HEK293 (cell line): ENCODE data around the gene TCF3.

ENCODE experiments used
- CTCF ChIA-PET: fragments of 350-600 bp; formaldehyde crosslinking; extraction: SDS; loops from one replicate; lab custom pipeline; 2021; ENCODE audit warnings: antibody characterized with exemption; lab: Yijun Ruan, JAX
- POLR2A ChIA-PET: fragments of 300-600 bp; formaldehyde crosslinking; extraction: SDS; loops from one replicate; lab custom pipeline; 2020; ENCODE audit warnings: antibody characterized with exemption, inconsistent platforms; lab: Yijun Ruan, JAX
- H3K27ac ChIP-seq: fragments of 200-500 bp; sonication (Bioruptor generic); 2 replicates; pipeline ENCODE4 v1.5.1; 2014; ENCODE audit warnings: low read depth, low read length, control low read depth, inconsistent platforms; ENCODE audit errors: extremely low read depth
- H3K36me3 ChIP-seq, 2 experiments: fragments of 200-500 bp in 1 of 2; sonication (Bioruptor generic) in 1 of 2; 1 replicate in 1 of 2; 2 replicates in 1 of 2; pipeline ENCODE4 v1.5.1; 2014 to 2017; ENCODE audit warnings: inconsistent platforms in 2 of 2, low read length in 2 of 2; ENCODE audit not compliant: control insufficient read depth in 2 of 2, insufficient read depth in 1 of 2
- H3K4me1 ChIP-seq: fragments of 200-500 bp; sonication (Bioruptor generic); 2 replicates; pipeline ENCODE4 v1.5.1; 2014; ENCODE audit warnings: mild to moderate bottlenecking, low read length, inconsistent platforms; ENCODE audit not compliant: control insufficient read depth, insufficient read depth
- H3K4me3 ChIP-seq: 2 replicates; pipeline ENCODE4 v1.5.1; 2011; ENCODE audit warnings: low read depth, mild to moderate bottlenecking, control low read depth, low read length, moderate library complexity
- H3K9me3 ChIP-seq: fragments of 200-500 bp; sonication (Bioruptor generic); 2 replicates; pipeline ENCODE4 v1.5.1; 2014; ENCODE audit warnings: low read depth, low read length, inconsistent platforms; ENCODE audit not compliant: control insufficient read depth, insufficient read depth
- GLIS2 ChIP-seq: fragments of 450-650 bp; formaldehyde crosslinking; IDR thresholded peaks from 2 replicates; pipeline ENCODE4 v1.5.1; 2016; ENCODE audit warnings: missing biosample characterization, missing genetic modification characterization
- IKZF3 ChIP-seq: fragments of 450-650 bp; IDR thresholded peaks from 2 replicates; pipeline ENCODE4 v1.5.0; 2018; ENCODE audit warnings: missing biosample characterization, mild to moderate bottlenecking, missing genetic modification characterization, moderate library complexity
- INSM2 ChIP-seq: fragments of 450-650 bp; formaldehyde crosslinking; IDR thresholded peaks from 2 replicates; pipeline ENCODE4 v1.5.1; 2016; ENCODE audit warnings: missing biosample characterization, missing genetic modification characterization
- PBX3 ChIP-seq: sonication (generic); formaldehyde crosslinking; IDR thresholded peaks from 2 replicates; pipeline ENCODE4 v1.8.1; 2022; ENCODE audit warnings: mild to moderate bottlenecking, moderate library complexity, missing genetic modification reagents
- SCRT1 ChIP-seq: fragments of 450-650 bp; formaldehyde crosslinking; IDR thresholded peaks from 2 replicates; pipeline ENCODE4 v1.5.1; 2016; ENCODE audit warnings: missing biosample characterization, missing genetic modification characterization, borderline replicate concordance
- YY1 ChIP-seq: fragments of 450-650 bp; formaldehyde crosslinking; IDR thresholded peaks from 2 replicates; pipeline ENCODE4 v1.5.1; 2018; ENCODE audit warnings: missing biosample characterization, missing genetic modification characterization
- ZBTB10 ChIP-seq: fragments of 450-650 bp; formaldehyde crosslinking; IDR thresholded peaks from 2 replicates; pipeline ENCODE4 v1.5.1; 2016; ENCODE audit warnings: missing biosample characterization, missing genetic modification characterization
- ZBTB20 ChIP-seq: fragments of 450-650 bp; formaldehyde crosslinking; IDR thresholded peaks from 2 replicates; pipeline ENCODE4 v1.5.1; 2016; ENCODE audit warnings: missing biosample characterization, missing genetic modification characterization
- ZBTB8A ChIP-seq: fragments of 450-650 bp; formaldehyde crosslinking; IDR thresholded peaks from 2 replicates; pipeline ENCODE4 v1.5.1; 2016; ENCODE audit warnings: missing biosample characterization, missing genetic modification characterization
- ZNF138 ChIP-seq: fragments of 450-650 bp; formaldehyde crosslinking; IDR thresholded peaks from 2 replicates; pipeline ENCODE4 v1.5.1; 2016; ENCODE audit warnings: missing biosample characterization, missing genetic modification characterization, borderline replicate concordance
- ZNF146 ChIP-seq: fragments of 450-650 bp; formaldehyde crosslinking; IDR thresholded peaks from 2 replicates; pipeline ENCODE4 v1.5.1; 2016; ENCODE audit warnings: missing biosample characterization, missing genetic modification characterization
- ZNF2 ChIP-seq: fragments of 450-650 bp; formaldehyde crosslinking; IDR thresholded peaks from 2 replicates; pipeline ENCODE4 v1.5.1; 2016; ENCODE audit warnings: missing biosample characterization, missing genetic modification characterization
- ZNF501 ChIP-seq: fragments of 450-650 bp; formaldehyde crosslinking; IDR thresholded peaks from 2 replicates; pipeline ENCODE4 v1.5.1; 2016; ENCODE audit warnings: missing biosample characterization, missing genetic modification characterization
- ZNF521 ChIP-seq: fragments of 450-650 bp; formaldehyde crosslinking; IDR thresholded peaks from 2 replicates; pipeline ENCODE4 v1.5.1; 2017; ENCODE audit warnings: missing biosample characterization, mild to moderate bottlenecking, missing genetic modification characterization
- ZNF529 ChIP-seq: fragments of 450-650 bp; formaldehyde crosslinking; IDR thresholded peaks from 2 replicates; pipeline ENCODE4 v1.5.1; 2017; ENCODE audit warnings: missing genetic modification characterization, missing biosample characterization; ENCODE audit not compliant: insufficient replicate concordance
- ZNF548 ChIP-seq: fragments of 450-650 bp; formaldehyde crosslinking; IDR thresholded peaks from 2 replicates; pipeline ENCODE4 v1.5.1; 2016; ENCODE audit warnings: missing biosample characterization, missing genetic modification characterization
- ZNF664 ChIP-seq: fragments of 450-650 bp; formaldehyde crosslinking; IDR thresholded peaks from 2 replicates; pipeline ENCODE4 v1.5.1; 2016; ENCODE audit warnings: missing biosample characterization, missing genetic modification characterization
- ZNF677 ChIP-seq: fragments of 450-650 bp; IDR thresholded peaks from 2 replicates; pipeline ENCODE4 v1.5.0; 2018; ENCODE audit warnings: missing biosample characterization, mild to moderate bottlenecking, missing genetic modification characterization, moderate library complexity
- ZNF76 ChIP-seq: fragments of 450-650 bp; formaldehyde crosslinking; IDR thresholded peaks from 2 replicates; pipeline ENCODE4; 2016; ENCODE audit warnings: low read depth, missing biosample characterization, missing genetic modification characterization, borderline replicate concordance
- ZNF837 ChIP-seq: fragments of 450-650 bp; formaldehyde crosslinking; IDR thresholded peaks from 2 replicates; pipeline ENCODE4 v1.5.1; 2016; ENCODE audit warnings: missing biosample characterization, missing genetic modification characterization
- TF ChIP-seq, protein P1 (sequence below): fragments of 450-650 bp; formaldehyde crosslinking; IDR thresholded peaks from 2 replicates; pipeline ENCODE4 v1.5.1; 2017; ENCODE audit warnings: missing biosample characterization, missing genetic modification characterization
- TF ChIP-seq, protein P2 (sequence below): fragments of 450-650 bp; formaldehyde crosslinking; IDR thresholded peaks from 2 replicates; pipeline ENCODE4 v1.5.1; 2016; ENCODE audit warnings: missing biosample characterization, missing genetic modification characterization

TCF3 gene

GRCh38 chr19:1592755-1593500 lies 59.5 kb downstream of the TCF3 start, which contains the start of gene MBD3 (continued):
- TF ChIP-seq ZNF501 = no peak
- TF ChIP-seq, protein P1, sequence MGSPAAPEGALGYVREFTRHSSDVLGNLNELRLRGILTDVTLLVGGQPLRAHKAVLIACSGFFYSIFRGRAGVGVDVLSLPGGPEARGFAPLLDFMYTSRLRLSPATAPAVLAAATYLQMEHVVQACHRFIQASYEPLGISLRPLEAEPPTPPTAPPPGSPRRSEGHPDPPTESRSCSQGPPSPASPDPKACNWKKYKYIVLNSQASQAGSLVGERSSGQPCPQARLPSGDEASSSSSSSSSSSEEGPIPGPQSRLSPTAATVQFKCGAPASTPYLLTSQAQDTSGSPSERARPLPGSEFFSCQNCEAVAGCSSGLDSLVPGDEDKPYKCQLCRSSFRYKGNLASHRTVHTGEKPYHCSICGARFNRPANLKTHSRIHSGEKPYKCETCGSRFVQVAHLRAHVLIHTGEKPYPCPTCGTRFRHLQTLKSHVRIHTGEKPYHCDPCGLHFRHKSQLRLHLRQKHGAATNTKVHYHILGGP (tag by site-specific recombination) = no peak
- no peak for TF ChIP-seq ZNF664
- TF ChIP-seq, all 188 proteins: peak for 29

DNA sequence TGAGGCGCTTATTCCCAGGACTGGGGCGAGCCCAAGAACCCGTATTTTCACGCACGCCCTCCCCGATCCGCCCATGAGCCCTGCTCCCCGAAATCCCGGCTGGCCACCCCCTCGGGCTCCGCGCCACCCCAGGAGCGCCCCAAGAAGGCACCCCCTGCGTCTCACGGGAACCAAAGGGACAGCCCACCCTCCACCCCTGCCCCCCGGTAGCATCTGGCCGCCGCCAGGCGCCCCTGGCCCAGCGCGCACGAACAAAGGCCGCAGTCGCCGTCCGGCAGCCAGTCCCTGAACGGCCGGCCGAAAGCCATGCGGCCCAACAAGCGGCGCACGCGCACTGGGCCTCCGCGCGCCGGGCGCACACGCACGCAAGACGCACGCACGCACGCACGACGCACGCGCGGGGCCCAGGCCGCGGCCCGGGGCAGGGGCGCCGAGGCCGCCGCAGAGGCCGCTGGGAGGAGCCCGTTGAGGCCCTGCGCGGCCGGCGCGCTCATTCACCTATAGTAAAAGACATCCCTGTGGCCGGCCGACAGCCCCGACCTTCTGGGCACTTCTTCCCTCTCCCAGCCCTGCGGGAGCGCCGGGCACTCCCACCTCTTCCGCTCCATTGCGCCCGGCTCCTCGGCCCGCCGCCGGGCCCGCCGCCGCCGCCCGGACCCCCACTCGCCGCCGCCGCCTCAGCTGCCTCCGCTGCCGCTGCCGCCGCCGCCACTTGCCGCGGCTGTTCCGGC lies 60.2 kb downstream of the TCF3 start:
- H3K27ac ChIP-seq = peak overlapping the region; percentile 100
- no peaks in the 10 kb centered on the region for H3K4me1 ChIP-seq
- ChIA-PET CTCF (interaction anchor here (0.5 to 1.3 kb wide), 3 partner anchors 32 to 90 kb away, joined by 3 to 6 read pairs (median 5); no protein-coding TSS in a partner anchor), POLR2A (interaction anchor here (0.8 to 2.8 kb wide), 11 partner anchors 8 to 234 kb away, joined by 3 to 27 read pairs (median 4); partner anchors contain the start of gene UQCR11)
- H3K9me3 ChIP-seq = no peaks in the 10 kb centered on the region
- peak overlapping the region; percentile 84 for H3K4me3 ChIP-seq
- peaks cover 16 to 28% of the 10 kb centered on the region in 2 experiments; a peak in 2 of 3 replicates for H3K36me3 ChIP-seq
- no peak for TF ChIP-seq ZNF664
- no peak for TF ChIP-seq ZNF529 (tag by site-specific recombination)
- peak; percentile 14; the same call in 1 of the 2 replicates for TF ChIP-seq ZNF146 (tag by site-specific recombination)
- TF ChIP-seq, protein P2, sequence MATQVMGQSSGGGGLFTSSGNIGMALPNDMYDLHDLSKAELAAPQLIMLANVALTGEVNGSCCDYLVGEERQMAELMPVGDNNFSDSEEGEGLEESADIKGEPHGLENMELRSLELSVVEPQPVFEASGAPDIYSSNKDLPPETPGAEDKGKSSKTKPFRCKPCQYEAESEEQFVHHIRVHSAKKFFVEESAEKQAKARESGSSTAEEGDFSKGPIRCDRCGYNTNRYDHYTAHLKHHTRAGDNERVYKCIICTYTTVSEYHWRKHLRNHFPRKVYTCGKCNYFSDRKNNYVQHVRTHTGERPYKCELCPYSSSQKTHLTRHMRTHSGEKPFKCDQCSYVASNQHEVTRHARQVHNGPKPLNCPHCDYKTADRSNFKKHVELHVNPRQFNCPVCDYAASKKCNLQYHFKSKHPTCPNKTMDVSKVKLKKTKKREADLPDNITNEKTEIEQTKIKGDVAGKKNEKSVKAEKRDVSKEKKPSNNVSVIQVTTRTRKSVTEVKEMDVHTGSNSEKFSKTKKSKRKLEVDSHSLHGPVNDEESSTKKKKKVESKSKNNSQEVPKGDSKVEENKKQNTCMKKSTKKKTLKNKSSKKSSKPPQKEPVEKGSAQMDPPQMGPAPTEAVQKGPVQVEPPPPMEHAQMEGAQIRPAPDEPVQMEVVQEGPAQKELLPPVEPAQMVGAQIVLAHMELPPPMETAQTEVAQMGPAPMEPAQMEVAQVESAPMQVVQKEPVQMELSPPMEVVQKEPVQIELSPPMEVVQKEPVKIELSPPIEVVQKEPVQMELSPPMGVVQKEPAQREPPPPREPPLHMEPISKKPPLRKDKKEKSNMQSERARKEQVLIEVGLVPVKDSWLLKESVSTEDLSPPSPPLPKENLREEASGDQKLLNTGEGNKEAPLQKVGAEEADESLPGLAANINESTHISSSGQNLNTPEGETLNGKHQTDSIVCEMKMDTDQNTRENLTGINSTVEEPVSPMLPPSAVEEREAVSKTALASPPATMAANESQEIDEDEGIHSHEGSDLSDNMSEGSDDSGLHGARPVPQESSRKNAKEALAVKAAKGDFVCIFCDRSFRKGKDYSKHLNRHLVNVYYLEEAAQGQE (tag by site-specific recombination) = 0 out of 2 replicates have a peak, but pooled peaks have one; percentile 14
- TF ChIP-seq ZNF677 = 0 out of 2 replicates have a peak, but pooled peaks have one; percentile 9
- no peak for TF ChIP-seq ZNF521 (tag by site-specific recombination)
- TF ChIP-seq ZBTB8A (tag by site-specific recombination) = peak; percentile 77
- TF ChIP-seq ZBTB10 (tag by site-specific recombination) = peak; percentile 75; the same call in 1 of the 2 replicates
- TF ChIP-seq INSM2 (tag by site-specific recombination) = 0 out of 2 replicates have a peak, but pooled peaks have one; percentile 44
- TF ChIP-seq ZNF837 (tag by site-specific recombination) = peak; percentile 23; the same call in 1 of the 2 replicates
- 0 out of 2 replicates have a peak, but pooled peaks have one; percentile 31 for TF ChIP-seq IKZF3 (tag by site-specific recombination)
- TF ChIP-seq PBX3 (CRISPR knock-in tag) = 0 out of 2 replicates have a peak, but pooled peaks have one; percentile 58
- no peak for TF ChIP-seq ZNF548
- peak; percentile 48; the same call in 1 of the 2 replicates for TF ChIP-seq ZNF501
- TF ChIP-seq SCRT1 (tag by site-specific recombination) = no peak
- TF ChIP-seq ZBTB20 (tag by site-specific recombination) = no peak
- peak; percentile 57; the same call in 1 of the 2 replicates for TF ChIP-seq ZNF76 (tag by site-specific recombination)
- peak; percentile 62; the same call in 1 of the 2 replicates for TF ChIP-seq YY1 (tag by site-specific recombination)
- no peak for TF ChIP-seq ZNF138
- TF ChIP-seq GLIS2 (tag by site-specific recombination) = peak; percentile 55; the same call in 1 of the 2 replicates
- peak; percentile 37; the same call in 1 of the 2 replicates for TF ChIP-seq ZNF2 (tag by site-specific recombination)
